LNCaP clone FGC (cell line): ENCODE measurements around the gene CTNNBIP1.
"Not testable (repeated sequence)": the region's sequence is repeated elsewhere in the genome, so short reads cannot be mapped to it uniquely, and the experiment has no call there.

Experiments used
- DNase-seq: peaks from one replicate; pipeline ENCODE4 v3.0.0-alpha.2; 2011; ENCODE audit warnings: low read depth
- H3K4me3 ChIP-seq: 2 replicates; pipeline ENCODE4 v1.5.1; 2011; ENCODE audit warnings: mild to moderate bottlenecking, low read depth, low read length, control low read depth
- TF ChIP-seq, protein P1 (sequence below): IDR thresholded peaks from 2 replicates; pipeline ENCODE4 v1.5.1; 2012; ENCODE audit warnings: mild to moderate bottlenecking; ENCODE audit not compliant: control insufficient read depth, insufficient read depth; ENCODE audit errors: extremely low read depth

CTNNBIP1 gene

DNA sequence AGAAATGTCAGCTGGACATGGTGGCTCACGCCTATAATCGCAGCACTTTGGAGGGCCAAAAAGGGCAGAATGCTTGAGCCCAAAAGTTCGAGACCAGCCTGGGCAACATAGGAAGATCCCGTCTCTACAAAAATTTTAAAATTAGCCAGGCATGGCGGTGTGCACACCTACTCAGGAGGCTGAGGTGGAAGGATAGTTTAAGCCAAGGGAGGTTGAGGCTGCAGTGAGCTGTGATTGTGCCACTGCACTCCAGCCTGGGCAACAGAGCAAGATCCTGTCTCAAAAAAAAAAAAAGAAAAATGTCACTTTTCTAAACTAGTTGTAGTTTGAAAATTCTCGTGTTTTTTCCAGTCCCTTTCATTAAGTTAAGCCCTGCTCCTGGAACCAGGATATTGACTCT lies 95.5 kb downstream of the CTNNBIP1 start:
- H3K4me3 ChIP-seq = no peak overlapping the region
- TF ChIP-seq, protein P1, sequence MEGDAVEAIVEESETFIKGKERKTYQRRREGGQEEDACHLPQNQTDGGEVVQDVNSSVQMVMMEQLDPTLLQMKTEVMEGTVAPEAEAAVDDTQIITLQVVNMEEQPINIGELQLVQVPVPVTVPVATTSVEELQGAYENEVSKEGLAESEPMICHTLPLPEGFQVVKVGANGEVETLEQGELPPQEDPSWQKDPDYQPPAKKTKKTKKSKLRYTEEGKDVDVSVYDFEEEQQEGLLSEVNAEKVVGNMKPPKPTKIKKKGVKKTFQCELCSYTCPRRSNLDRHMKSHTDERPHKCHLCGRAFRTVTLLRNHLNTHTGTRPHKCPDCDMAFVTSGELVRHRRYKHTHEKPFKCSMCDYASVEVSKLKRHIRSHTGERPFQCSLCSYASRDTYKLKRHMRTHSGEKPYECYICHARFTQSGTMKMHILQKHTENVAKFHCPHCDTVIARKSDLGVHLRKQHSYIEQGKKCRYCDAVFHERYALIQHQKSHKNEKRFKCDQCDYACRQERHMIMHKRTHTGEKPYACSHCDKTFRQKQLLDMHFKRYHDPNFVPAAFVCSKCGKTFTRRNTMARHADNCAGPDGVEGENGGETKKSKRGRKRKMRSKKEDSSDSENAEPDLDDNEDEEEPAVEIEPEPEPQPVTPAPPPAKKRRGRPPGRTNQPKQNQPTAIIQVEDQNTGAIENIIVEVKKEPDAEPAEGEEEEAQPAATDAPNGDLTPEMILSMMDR = no peak
- DNase-seq = no peak

DNA sequence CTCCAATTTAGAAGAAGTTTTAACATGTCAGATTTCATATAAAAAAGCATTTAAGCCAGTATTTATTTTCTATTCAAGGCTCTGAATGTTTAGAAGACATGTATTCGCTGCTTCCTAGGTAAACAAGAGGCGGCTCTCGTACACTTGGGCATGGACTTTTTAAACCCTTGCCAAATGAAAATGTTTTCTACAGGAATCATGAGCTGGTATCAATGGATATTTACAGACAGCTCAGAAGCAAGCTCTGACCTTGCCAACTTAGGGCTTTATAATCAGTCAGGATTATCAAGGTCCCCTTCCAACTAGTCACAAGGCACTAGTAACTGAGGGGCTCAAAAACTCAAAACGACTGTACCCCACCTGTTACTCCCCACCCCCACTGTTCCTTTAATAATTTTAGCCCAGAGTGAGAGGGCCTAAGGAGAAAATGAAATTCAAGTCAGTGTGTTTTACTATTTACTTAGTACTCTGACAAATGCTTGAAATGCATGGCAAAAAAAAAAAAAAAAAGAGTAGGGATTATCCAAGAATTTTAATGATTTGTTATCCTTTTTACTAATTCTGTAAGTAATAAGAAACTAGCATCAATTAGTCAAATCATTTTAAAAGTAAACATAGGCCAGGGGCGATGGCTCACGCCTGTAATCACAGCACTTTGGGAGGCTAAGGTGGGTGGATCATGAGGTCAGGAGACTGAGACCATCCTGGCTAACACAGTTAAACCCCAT lies 98.7 kb downstream of the CTNNBIP1 start:
- no peak overlapping the region for H3K4me3 ChIP-seq
- DNase-seq = no peak
- TF ChIP-seq, protein P1 = no peak

DNA sequence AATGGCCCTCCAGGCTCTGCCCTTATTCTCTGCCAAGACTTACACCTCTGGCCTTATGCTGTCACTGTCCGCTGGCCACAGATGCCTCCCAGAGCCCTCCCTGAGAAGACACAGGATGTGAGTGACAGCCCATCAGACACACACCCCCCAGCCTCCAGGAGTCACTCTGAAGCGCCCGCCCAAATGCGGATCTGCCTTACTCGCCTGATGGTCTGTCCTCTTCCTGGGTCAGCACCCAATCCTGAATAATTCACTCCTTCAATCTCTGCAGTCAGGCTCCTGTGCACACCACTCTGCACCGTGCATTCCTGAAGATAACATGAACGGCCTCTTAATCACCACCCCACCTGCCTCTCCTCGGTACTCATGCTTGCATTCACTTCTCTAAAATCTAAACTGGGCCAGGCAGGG lies 101.0 kb downstream of the CTNNBIP1 start:
- no peak overlapping the region for H3K4me3 ChIP-seq
- no peak for DNase-seq
- TF ChIP-seq, protein P1 = no peak

DNA sequence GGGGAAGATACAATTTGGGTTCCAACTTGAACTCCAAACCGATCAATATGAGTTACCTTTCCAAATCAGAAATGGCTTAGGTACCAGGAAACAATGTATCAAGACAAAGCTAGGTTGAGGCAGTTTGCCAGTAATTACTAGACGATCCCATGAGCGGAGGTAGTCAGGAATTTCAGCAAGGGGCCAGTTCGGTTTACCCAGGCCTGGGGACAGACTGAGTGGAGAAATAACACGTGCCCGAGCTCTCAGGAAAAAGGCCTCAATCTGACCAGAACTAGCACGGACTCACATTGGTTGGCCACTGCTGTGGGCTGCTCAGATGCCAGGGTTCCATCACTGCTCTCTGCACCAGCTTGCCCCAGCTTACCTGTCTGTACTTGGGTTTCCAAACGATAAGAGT lies 101.6 kb downstream of the CTNNBIP1 start:
- no peak overlapping the region for H3K4me3 ChIP-seq
- DNase-seq = no peak
- TF ChIP-seq, protein P1 = no peak

DNA sequence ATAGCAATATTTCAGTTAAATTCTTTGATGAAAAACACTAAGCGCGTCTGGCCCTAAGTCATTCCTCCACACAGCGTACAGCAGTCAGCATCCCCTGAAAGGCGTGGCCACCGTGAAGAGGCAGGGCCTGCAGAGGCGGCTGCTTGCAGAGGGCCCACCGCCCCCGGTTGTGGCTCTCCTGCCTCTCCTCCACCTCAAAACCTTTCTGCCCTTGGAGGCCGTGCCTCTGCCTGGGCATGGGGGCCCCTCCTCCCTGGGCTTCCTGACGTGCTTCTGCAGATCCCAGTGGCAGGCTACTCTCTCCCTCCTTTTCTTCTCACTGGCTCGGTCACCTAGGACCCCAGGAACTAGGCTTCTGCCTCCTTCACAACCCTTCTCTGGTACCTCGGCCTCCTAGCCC lies 102.5 kb downstream of the CTNNBIP1 start:
- no peak for DNase-seq
- TF ChIP-seq, protein P1 = no peak
- no peak overlapping the region for H3K4me3 ChIP-seq

DNA sequence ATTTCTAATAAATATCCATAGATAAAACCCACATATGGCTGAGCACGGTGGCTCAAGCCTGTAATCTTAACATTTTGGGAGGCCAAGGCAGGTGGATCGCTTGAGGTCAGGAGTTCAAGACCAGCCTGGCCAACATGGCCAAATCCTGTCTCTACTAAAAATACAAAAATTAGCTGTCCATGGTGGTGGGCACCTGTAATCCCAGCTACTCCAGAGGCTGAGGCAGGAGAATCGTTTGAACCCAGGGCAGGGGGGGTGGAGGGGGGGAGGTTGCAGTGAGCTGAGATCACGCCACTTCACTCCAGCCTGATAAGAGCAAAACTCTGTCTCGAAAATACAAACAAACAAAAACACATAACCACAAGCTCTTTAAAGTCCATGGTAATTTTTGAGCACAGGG lies 104.1 kb downstream of the CTNNBIP1 start:
- H3K4me3 ChIP-seq, DNase-seq: not testable (repeated sequence)

DNA sequence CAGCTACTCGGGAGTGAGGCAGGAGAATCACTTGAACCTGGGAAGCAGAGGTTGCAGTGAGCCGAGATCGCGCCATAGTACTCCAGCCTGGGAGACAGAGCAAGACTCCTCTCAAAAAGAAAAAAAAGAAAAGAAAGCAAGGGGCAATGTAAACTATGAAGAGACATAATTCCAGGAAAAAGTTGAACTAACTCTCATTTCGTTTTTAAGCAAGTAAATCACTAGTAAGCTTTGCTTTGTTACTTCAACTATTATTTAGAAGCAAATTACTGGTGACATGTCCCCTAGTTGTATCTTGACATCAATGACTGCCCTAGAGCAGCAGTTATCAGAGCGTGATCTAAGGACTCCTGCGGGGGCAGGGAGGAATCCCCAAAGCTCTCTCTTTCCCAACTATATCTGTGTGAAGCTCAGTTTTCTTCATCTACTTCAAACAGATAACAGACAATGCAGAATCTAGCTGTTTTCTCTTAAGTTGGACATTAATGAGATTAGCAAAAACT lies 105.0 kb downstream of the CTNNBIP1 start:
- TF ChIP-seq, protein P1 = no peak

DNA sequence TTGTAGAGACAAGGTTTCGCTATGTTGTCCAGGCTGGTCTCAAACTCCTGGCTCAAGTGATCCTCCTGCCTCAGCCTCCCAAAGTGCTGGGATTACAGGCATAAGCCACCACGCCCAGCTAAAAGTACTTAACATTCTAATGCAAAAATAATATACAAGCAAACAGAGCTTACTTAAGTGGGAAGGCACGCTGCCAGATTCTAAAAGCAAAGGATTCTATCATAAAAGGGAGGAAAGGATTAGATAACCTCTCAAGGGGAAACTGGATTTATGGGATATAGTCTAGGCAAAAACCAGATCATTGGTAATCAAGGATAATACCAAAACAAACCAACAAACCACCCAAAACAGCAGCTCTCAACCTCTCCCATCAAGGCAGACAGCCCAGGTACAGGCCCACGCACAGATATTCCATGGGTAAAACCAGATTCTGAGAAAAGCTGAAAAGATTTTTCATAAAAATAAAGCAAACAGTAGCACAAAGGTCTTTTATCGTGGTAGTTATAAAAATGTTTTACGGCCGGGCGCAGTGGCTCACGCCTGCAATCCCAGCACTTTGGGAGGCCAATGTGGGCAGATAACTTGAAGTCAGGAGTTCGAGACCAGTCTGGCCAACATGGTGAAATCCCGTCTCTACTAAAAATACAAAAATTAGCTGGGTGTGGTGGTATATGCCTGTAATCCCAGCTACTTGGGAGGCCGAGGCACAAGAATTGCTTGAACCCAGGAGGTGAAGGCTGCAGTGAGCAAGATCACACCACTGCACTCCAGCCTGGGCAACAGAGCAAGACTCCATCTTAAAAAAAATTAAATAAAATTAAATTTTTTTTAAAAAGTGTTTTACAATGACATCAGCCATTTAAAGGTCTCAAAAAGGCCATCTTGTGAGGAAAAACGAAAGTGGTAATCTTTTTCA lies 106.8 kb downstream of the CTNNBIP1 start:
- not testable (repeated sequence) for DNase-seq, H3K4me3 ChIP-seq

More for the DNA sequence above, 105.0 kb downstream of the CTNNBIP1 start:
- no peak for DNase-seq
- H3K4me3 ChIP-seq = no peak overlapping the region
